GM12878 (cell line): ENCODE results near the gene RSBN1L. TPM values are rescaled to one million over a fixed set of nuclear protein-coding genes. Genes with fewer than 3 reads are reported as not detected.

Source experiments
- BCLAF1 ChIP-seq: fragments of 450-650 bp; IDR thresholded peaks from 2 replicates; pipeline ENCODE4 v1.6.1; 2017; ENCODE audit warnings: antibody characterized with exemption, mild to moderate bottlenecking, moderate library complexity
- BRCA1 ChIP-seq: IDR thresholded peaks from 2 replicates; pipeline ENCODE4 v1.6.1; 2011; ENCODE audit warnings: low read depth, low read length, improper control_type of control experiment
- E2F8 ChIP-seq: fragments of 450-650 bp; IDR thresholded peaks from 2 replicates; pipeline ENCODE4 v1.6.1; 2018; ENCODE audit warnings: mild to moderate bottlenecking, low read depth, moderate library complexity; ENCODE audit not compliant: partially characterized antibody
- EZH2 ChIP-seq: IDR thresholded peaks from 2 replicates; pipeline ENCODE4 v1.6.1; 2012; ENCODE audit warnings: low read depth, mild to moderate bottlenecking, control low read depth, inconsistent platforms, low read length, borderline replicate concordance; ENCODE audit not compliant: control insufficient read depth
- IKZF2 ChIP-seq, 2 experiments: fragments of 450-650 bp; IDR thresholded peaks; 2 replicates each; pipeline ENCODE4 v1.6.1; 2017; ENCODE audit warnings: mild to moderate bottlenecking in 2 of 2, moderate library complexity in 2 of 2
- SREBF2 ChIP-seq: IDR thresholded peaks from 2 replicates; pipeline ENCODE4 v1.6.1; 2012; ENCODE audit warnings: mild to moderate bottlenecking, low read length
- TBL1XR1 ChIP-seq: IDR thresholded peaks from 2 replicates; pipeline ENCODE4 v1.6.1; 2012; ENCODE audit warnings: low read depth, low read length, improper control_type of control experiment
- TCF7 ChIP-seq: IDR thresholded peaks from 2 replicates; pipeline ENCODE4 v1.6.1; 2014; ENCODE audit warnings: antibody characterized with exemption, borderline replicate concordance
- ZNF687 ChIP-seq: fragments of 450-650 bp; IDR thresholded peaks from 2 replicates; pipeline ENCODE4 v1.6.1; 2017; ENCODE audit warnings: mild to moderate bottlenecking, moderate library complexity
- polyA plus RNA-seq, 11 experiments: library from polyadenylated mRNA; depleted of rRNA in 4 of 11; unstranded in 6 of 11; stranded (reverse) in 5 of 11; fragments of >200 nt; fragmentation: Nextera tagmentation in 4 of 11; fragmentation: Illumina TruSeq in 1 of 11; extraction: Ambion mirVana in 4 of 11; extraction: Trizol in 1 of 11; gene quantifications; 1 replicate in 1 of 11; 2 replicates in 10 of 11; pipeline versions ENCODE4 v1.2.1 to v1.2.3, GENCODE V29; 2011 to 2016; ENCODE audit warnings: inconsistent platforms in 2 of 11, missing spikeins in 2 of 11, low read depth in 1 of 11
- total RNA-seq, 4 experiments: library from RNA; depleted of rRNA in 3 of 4; stranded (reverse); fragments of >200 nt in 3 of 4; fragmentation: Illumina TruSeq in 1 of 4; extraction: Trizol in 1 of 4; gene quantifications; 2 replicates each; pipeline versions ENCODE4 v1.2.1 to v1.2.3, GENCODE V29; 2013 to 2021

RSBN1L gene
- total and polyA plus RNA-seq, 10 of the 15 experiments (the other 5 are each of a cell fraction or from before 2014, with no cell fraction given): 4.5 to 23.7 (median 10.3) TPM

- TF ChIP-seq E2F8: no peak
- no peak for TF ChIP-seq SREBF2
- no peak for TF ChIP-seq ZNF687
- TF ChIP-seq BCLAF1: no peak
- no peak for TF ChIP-seq BRCA1
- no peak for TF ChIP-seq TCF7
- no peak for TF ChIP-seq EZH2
- TF ChIP-seq IKZF2 (IDR thresholded peaks at IDR 0.05): no peak
- no peak for TF ChIP-seq TBL1XR1
These were observed 69.2 kb downstream of the RSBN1L start (continued) for GRCh38 chr7:77765481-77765880.
